GM19025 (cell line): ENCODE data around the gene SIVA1.
"Not testable (repeated sequence)": the region's sequence is repeated elsewhere in the genome, so short reads cannot be mapped to it uniquely, and the experiment has no call there.

Experiments used
- ATAC-seq: cut with Tn5 transposase; IDR thresholded peaks from one replicate; pipeline ENCODE4 v1.9.1; 2021; ENCODE audit warnings: mild to moderate bottlenecking, low read depth, moderate library complexity; ENCODE audit not compliant: unreplicated experiment

Gene SIVA1

GRCh38 chr14:104718871-104719270 is 34.1 kb upstream of the SIVA1 start:
- ATAC-seq: no peak

GRCh38 chr14:104719343-104719742 is 33.6 kb upstream of the SIVA1 start:
- no peak for ATAC-seq

- ATAC-seq: no peak
Observed at GRCh38 chr14:104721505-104722431, 31.2 kb upstream of the SIVA1 start.

- ATAC-seq: no peak
Observed at GRCh38 chr14:104722938-104723650, 29.9 kb upstream of the SIVA1 start.

GRCh38 chr14:104723651-104724406 is 29.1 kb upstream of the SIVA1 start, which contains the start of gene ADSS1:
Gene ADSS1 (plus strand): TSS chr14:104724229. CDS start chr14:104724271, 42 bp downstream.
- peak; percentile 60 for ATAC-seq

GRCh38 chr14:104724407-104724980 is 28.5 kb upstream of the SIVA1 start:
- no peak for ATAC-seq

- ATAC-seq: no peak
Observed at GRCh38 chr14:104724981-104725771, 27.8 kb upstream of the SIVA1 start.

GRCh38 chr14:104725772-104726548 is 27.0 kb upstream of the SIVA1 start:
- no peak for ATAC-seq

GRCh38 chr14:104726600-104727451 is 26.1 kb upstream of the SIVA1 start:
- ATAC-seq: no peak

GRCh38 chr14:104728631-104729030 is 24.3 kb upstream of the SIVA1 start:
- ATAC-seq: no peak

- ATAC-seq: not testable (repeated sequence)
Observed at GRCh38 chr14:104729176-104729834, 23.6 kb upstream of the SIVA1 start.

GRCh38 chr14:104729835-104730181 is 23.1 kb upstream of the SIVA1 start:
- ATAC-seq: no peak

GRCh38 chr14:104730487-104730886 is 22.5 kb upstream of the SIVA1 start:
- no peak for ATAC-seq

- no peak for ATAC-seq
Observed at GRCh38 chr14:104731320-104732294, 21.3 kb upstream of the SIVA1 start.

- no peak for ATAC-seq
Observed at GRCh38 chr14:104732355-104732804, 20.6 kb upstream of the SIVA1 start.

- ATAC-seq: no peak
Observed at GRCh38 chr14:104732931-104733681, 19.8 kb upstream of the SIVA1 start.
